Measurements from ENCODE around the gene DPP10.
A peak's percentile ranks its signal among the peaks of the same experiment; 100 is the strongest.

The DPP10 gene

DNA sequence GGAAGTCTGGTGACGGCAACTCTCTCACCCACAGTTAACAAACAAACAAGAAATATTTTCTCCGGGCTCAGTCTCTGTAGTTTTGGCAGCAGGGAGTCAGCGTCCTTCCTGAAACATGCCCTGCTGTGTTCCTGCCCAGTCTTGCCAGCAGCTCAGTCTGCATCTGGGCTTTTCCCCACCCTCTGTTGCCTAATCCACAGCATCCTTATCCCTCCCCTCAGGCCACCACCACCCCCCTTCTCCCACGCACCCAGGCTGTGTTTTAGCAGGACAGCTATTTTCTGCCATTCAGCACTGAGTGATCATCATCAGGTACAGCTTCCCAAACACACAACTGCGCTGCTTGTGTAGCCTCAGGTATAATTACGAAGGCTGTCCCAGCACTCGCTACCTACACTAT is 168.2 kb downstream of the DPP10 start:
- DNase-seq: no peak

DNA sequence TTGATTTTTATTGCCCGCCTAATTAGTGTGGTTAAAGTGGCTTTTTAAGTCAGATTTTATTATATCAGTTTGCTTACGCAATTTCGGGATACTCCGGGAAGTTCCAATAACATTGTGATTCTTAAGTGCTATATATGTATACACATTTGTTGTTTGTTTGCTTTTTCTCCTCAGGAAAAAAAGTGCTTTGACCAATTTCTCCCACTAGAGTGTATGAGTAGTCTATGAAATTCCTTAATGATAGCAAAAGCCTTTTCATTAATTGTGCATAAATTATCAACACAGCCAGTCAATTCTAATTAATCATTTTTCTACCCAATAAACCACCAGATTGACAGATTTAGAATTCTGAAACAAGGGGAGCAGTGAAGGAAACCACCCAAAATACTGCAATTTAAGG is 172.2 kb downstream of the DPP10 start:
- DNase-seq: no peak

DNA sequence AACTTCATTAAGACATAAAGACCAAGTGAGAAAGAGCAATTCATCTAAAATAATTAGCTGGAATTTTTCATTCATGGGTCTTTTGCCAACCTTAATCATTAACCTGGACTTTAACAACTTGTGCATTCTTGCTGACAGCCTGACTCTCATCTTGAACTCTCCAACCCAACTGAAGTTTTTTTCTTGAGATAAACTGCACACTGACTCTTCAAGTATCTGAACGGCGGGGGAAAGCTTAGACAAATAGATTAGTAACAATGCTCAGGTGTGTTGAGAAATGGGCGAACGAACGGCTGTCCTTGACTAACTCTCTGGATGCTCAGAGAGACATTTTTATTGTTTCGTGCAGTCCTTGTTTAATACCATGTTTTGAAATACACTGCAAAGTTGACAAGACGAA is 186.0 kb downstream of the DPP10 start:
- no peak for DNase-seq

DNA sequence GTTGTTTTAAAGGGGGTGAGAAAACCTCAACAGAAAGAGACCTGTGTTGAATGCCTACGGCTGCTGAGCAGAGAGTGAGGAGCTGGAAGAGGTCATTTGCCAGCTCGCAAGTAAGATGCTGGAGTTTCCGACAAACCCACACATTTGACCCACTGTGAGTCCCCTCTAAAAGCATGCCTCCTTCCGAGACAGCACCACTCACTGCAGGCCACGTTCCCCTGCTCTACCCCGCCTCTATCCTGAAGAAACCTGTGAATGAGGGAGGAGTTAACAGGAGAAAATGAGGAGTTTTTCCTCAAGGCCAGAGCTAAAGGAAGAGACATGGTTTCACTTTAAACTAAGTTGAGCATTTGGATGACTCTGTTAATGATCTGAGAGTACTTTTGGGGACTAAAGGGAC is 188.7 kb downstream of the DPP10 start:
- no peak for DNase-seq

DNA sequence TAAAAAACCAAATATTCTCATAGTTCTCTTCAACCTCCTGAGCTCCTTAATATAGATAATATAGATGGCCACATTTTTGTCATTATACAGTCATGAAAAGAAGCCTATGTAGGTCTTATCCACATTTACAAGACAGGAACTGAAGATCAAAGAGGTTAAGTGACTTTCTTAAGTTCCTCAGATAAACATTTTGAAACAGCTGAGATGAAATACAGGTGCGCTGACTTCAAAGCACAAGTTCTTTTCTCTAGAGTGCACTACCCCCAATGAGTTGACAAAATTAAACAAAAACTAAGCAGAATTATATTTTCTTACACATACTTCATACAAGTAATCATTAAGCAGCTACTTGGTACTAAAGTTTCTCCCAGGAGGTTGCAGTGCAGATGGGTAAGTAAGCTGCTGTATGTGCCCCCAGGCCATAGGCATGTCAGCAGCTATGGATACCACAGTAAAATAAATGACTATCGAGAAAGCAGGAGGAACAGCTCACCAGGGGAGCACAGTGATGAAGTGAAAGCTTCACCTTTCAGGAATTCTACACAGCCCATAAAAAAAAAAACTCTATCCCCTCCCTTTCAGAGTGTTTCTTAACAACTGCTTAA is 199.8 kb downstream of the DPP10 start:
- DNase-seq: no peak

DNA sequence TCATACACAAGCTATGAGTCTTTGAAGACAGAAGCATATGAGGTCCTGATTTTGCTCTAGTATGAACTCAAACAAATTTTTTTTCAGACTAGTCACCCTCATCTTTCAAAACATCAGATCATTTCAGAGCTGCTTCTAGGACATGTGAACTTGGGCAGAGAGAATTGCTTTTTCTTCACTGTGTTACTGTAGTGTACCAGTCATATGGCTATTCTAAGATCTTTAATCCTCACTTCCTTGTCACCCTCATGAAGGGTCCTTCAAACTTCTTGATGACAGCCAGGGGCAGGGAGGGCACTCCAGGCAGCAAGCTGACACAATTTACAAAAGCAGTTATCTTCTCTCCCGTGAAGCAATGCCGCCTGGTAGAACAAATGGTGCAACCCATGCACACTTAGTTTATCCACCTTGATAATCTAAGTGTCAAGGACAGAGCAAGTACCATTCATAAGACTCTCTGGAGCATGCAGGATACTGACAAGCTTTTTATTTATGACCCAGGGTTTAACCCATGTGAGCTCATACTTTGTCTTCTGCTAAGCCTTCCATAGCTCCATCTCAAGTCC is 200.6 kb downstream of the DPP10 start:
- no peak for DNase-seq

DNA sequence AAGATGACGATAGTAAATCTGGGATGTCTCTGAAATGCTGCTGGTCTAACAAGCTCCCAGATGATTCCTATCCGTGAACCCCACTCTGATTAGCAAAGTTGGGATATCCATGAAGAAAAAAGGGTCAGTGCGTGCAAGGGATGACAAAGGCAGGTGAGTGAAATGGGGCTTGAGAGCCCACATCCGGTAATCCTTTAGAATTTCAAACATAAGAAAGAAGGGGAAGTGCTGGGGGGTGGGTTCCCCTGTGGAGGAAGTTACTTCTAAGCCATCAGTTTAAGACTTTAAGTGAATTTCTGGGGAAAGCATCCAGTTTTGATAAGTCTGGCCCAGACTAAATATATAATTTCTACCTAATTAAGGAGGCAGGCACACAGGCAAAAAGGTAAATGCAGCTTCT is 209.5 kb downstream of the DPP10 start:
- no peak for DNase-seq

DNA sequence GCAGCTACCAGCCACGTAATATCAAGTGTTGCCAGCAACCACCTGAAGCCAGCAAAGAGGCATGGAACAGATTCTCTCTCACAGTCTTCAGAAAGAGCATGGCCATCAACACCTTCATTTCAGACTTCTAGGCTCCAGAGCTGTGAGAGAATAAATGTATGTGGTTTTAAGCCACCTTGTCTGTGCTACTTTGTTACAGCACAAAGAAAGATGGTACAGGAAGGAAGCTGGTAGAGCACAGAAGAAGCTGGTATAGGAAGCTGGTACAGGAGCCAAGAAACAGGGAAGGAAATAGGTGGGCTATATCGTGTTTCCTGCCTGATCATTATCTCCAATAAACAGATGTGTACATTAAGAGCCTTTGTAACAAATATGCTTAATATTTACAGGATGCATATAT is 217.4 kb downstream of the DPP10 start:
- no peak for DNase-seq

DNA sequence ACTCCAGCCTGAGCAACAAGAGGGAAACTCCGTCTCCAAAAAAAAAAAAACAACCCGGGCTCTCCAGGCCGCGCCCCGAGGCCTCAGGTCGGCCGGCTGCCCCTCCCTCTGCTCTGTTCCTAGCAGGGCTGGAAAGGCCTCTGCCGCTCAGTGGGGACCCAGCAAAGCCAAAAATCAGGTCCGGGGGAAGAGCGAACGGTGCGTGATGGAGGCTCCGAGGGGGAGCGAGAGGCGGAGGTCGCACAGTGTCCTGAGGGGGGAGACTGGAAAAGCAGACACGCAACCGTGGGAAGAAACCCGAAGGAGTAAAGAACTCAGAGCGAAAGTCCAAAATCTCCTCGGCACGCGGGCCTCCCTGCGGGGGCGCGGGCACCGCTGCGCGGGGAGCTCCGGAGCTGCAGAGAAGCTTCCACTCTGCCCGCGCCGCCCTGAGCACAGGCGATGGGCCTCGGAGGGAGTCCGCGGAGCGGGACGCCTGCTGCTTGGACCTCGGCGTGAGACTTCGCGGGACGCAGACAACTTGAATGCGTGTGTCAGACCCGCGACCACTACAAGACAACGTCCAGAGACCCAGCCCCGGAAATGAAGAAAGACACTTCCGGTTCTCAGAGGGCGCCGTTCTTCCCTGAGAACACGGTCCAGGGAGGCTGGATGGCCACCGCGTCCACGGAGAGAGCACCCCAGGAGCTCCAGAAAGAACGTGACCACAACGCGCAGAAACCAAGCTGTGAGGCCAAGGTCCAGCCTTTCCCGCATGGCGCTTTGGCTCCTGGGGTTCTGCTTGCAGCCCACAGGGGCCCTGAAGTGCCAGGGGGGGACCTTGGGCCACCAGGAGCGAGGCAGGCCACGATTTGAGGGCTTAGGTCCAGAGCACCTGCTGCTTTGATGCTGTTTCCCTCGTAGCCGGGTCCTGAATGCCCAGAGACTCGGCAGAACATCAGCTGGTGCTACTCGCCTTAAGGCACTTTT is 219.8 kb downstream of the DPP10 start:
- DNase-seq: peak; percentile 4

DNA sequence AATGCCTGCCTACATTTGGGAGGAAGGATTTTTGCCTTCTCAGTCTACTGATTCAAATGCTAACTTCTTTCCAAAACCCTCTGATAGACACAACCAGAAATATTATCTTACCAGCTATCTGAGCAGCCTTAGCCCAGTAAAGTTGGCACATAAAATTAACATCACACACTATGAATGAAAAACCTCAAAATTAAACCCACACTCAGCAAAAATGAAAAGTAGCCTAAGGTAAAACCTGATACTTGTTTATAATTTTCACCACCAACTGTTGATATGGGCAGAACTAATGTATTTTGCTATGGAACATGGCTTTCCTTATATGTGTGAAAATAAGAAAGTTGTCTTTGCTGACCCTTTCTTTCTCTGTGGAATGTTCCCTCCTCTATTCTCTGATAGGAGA is 226.0 kb downstream of the DPP10 start:
- DNase-seq: no peak

DNA sequence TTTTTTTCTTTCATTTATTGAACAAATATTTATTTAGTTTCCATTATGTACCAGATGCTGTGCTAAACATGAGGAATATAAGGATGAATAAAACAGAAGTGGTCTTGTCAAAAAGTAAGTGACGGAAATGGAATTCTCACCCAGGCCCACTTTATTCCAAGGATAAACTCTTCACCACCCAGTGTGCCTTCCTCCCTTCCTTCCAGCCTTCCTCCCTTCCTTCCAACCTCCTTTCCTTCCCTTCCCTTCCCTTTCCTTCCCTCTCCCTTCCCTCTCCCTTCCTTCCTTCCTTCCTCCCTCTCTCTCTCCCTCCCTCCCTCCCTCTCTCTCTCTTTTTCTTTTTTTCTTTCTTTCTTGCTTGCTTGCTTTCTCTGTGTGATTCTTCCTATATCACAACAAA is 240.8 kb downstream of the DPP10 start:
- no peak for DNase-seq

DNA sequence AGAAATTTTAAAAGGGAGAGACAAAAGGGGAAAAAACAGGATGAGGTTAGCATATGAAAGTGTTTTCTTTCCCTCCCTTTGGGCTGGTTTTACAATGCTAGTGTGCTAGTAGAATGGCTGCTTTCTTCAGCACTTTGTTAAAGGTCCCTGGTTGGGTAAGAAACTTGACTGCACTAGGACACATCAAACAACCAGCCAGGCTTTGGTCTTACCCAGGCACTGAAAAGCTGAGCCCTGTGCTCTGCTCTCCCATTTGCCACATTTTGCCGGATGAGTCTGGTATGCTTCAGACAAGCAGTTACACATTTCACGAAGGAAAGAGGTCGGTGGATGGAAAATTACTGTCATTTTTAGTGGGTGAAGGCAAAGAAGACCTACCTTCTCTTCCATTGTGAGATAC is 242.0 kb downstream of the DPP10 start:
- DNase-seq: no peak

DNA sequence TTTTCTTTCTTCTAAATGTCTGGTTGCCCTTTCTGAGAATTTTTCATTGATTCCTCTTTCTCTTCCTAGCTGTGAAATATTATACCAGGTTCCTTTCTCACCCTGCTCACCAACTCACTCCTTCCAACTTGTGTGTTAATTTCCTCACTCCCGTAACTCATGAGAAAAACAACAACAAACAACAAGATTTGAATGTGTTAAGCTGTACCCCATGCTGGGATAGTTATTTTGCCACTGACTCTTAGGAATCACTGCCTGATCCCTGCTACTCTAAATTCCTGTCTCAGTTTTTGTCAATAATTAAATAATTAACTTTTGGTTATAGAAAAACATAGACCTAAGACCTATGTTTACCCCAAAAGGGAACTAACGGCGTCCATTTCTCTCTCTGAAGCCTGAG is 242.7 kb downstream of the DPP10 start:
- DNase-seq: no peak

DNA sequence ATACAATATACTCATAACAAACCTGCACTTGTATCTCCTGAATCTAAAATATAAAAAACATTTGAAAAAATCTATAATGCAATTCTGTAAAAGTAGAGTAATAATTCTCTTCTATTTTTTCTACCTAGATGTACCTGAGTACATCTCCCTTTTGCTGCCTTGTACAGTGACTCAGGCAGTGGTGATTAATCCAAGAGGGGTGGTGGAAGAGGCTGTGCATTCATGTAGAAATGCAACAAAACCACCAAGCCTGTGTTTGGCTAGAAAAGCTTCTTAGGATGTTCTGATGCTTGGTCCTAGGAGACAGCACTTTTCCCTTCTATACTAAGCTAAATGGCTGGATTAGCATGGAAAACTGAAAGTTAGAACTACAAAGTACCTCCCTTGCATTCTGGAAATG is 245.8 kb downstream of the DPP10 start:
- no peak for DNase-seq

DNA sequence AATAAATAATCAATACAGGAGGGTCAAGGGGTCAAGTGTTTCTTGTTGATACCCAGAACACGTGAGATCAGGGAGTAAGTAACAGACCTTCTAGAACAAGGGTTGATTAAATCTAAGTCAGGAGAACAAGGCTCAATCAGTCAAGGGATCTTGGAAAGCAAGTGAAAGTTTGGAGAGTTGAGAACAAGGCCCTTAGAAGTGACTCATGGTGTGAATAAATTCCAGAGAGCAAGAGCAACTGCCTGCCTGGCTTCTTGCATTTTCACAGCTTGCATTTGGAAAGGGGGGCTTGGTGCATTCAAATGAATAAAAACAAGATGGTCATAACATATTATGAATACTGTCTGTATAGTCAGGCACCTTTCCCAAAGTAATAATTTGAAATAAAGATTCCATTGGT is 256.1 kb downstream of the DPP10 start:
- no peak for DNase-seq

DNA sequence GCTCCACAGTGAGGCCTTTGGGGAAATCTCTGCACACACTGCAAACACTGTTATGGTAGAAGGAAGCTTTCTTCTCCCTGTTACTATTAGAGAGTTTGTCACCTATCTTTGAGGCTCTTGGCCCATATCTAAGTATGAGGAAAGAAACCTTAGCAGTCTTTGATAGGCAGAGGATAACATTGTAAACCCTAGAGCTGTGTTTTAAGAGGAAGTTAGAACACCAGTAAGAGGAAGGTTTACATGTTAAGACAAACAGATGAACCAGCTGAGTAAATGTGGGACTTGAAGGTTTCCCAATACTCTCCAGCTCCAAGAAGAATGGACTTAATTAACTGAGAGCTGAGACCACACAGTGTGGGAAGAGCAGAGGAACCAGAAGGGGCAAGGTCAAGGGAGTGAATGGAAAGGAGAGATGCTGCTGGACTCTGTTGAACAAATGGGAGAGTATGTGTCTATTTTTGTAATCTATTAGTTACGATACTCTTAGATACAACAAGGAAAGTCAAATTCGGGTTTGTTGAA is 257.0 kb downstream of the DPP10 start:
- DNase-seq: no peak

DNA sequence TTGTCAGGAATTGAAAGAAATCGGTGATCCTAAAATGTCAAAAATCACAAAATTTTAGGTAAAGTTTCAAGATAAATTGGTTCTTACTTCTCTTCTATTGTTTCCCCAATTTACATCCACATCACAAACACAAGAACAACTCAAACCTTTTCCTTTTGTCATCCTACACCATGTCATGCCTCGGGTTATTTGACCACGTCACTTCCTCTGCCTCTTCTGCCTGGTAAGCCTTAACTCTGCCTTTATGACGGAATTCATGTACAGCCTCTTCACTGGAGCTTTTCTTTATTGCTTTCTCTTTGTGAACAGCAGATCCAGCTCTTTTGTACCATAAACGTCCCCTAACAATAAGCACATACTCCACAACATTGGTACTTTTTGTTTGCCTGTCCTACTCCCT is 258.0 kb downstream of the DPP10 start:
- no peak for DNase-seq

DNA sequence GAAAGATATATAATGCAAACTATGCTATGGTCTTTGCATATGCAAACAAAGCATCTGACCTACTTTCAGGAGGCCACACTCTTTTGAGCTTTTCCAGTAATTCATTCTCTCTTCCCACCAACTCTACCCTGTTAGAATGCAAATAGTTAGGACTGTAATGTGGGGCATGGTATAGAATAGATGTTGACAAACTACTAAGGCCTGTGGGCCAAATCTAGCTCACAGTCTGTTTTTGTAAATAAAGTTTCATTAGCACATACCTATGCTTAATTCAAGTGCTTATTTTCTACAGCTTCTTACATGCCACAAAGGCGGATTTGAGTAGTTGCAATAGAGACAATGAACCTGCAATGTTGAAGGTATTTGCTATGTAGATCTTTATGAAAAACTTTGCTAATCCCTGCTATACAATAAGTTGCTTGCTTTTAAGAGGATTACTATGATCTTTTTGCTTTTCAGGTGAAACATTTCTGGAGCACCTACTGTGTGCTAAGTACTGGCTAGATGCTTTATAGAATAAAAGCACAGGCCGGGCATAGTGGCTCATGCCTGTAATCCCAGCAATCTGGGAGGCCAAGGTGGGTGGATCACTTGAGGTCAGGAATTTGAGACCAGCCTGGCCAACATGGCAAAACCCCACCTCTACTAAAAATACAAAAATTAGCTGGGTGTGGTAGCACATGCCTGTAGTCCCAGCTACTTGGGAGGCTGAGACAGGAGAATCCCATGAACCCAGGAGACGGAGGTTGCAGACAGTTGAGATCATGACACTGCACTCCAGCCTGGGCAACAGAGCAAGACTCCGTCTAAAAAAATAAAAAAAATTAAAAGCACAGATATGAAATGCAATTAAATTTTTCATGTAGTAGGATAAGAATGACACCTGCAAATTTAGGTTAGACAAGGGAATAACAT is 267.8 kb downstream of the DPP10 start:
- DNase-seq: no peak

DNA sequence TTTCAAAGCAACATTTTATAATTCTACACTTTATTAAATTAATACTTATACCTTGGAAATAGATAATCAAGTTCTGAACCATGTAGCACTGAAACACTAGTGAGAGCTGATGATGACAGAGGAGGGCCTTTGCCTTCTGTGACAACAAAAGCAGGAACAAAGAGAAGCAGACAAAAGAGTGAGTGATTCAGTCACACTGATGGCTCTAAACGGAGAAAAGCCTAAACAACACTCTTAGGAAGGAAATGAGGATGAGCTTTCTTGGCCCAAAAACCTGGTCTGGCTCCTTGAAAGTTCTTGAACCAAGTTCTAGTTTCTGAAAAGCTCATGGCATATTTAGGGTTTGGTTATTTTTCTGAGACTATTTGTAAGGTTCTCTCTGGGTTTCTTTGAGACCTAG is 271.9 kb downstream of the DPP10 start:
- DNase-seq: no peak

DNA sequence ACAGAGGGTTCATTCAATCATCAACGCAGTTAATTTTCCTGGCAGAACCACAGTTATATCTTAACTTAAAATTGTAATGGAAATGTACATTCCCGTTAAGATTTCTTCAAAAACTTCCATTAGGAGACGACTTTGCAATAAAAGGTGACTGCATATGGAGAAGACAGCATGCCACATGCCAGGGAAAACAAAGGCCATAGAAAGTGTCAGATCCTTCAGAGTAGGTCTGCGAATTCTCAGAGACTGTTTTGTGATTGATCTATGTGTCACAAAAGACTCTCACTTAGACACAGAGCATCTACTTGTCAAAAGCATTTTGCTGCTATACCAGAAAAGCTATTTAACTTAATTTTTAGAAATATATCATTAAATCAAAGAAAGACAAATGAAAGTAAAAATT is 274.6 kb downstream of the DPP10 start:
- no peak for DNase-seq

DNA sequence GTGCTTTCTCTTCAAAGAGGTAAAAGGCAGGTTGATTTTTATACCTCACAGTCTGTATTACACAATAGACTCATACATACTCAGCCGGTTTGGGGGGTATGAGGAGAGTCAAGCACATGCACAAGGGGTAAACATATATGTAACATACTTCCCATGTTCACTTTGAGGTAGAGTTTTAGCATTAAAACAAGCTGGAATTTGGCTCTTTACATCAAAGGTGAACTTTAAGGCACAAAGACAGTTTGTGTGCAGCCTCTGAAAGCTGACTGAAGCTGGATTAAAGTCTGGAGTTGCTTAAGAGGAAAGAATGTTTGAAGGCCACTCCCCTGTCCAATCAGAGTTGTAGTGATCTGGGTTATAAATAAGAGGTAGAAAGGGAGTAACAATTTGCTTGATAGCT is 282.0 kb downstream of the DPP10 start:
- no peak for DNase-seq

DNA sequence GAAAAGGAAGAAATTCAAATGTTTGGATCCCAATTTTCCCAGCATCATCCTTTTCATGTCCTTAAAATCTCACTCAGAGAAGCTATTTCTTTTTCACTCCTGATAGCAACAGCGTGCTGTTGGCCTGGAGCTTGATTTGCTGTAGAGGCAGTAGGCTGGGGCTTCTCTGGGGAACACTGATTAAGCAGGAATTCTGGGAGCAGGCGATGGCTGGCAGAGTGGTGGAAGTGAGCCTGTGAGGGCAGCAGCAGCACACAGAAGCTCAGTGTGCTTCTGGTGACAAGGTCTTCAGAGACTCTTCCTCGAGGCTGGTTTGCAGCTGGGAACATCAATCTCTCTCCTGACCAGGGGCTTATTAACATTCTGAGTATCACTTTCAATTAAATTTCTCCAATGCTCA is 284.6 kb downstream of the DPP10 start:
- DNase-seq: no peak

DNA sequence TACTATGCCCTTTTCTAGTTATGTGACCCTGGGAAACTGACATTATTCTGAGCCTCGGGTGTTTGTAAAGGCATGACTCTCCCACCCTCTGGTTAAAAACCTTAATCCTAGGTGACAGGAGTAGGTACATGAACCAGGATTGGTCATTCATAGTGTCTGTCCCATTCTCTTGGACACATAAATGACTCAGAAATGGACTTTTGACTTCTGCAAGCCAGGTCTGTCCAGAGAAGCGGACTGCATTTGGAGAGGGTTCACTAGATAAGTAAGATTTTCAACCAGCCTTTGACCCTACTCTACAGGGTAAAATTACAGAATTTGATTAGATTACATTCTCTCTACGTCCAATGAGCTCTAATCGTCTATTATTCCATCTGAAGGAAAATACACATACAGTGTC is 285.9 kb downstream of the DPP10 start:
- no peak for DNase-seq

All from hematopoietic multipotent progenitor cell treated with erythropoietin and hydrocortisone succinate and interleukin-3 and kit ligand, for 4 days (in vitro differentiated cells).